Measurements from ENCODE around the gene PCYOX1L.

GRCh38 chr5:149379177-149379761, 21.4 kb downstream of the PCYOX1L start, which contains the start of gene IL17B:
- TF ChIP-seq JUN (IDR thresholded peaks at IDR 0.05) (no peak), EHMT2 (IDR thresholded peaks at IDR 0.05; ENCODE audit: low read depth) (no peak), POLR2A (IDR thresholded peaks at IDR 0.05; ENCODE audit: low read length) (no peak), BCL3 (IDR thresholded peaks at IDR 0.05) (no peak), CTCF (IDR thresholded peaks at IDR 0.05) (no peak), CBX2 (IDR thresholded peaks at IDR 0.05; ENCODE audit: borderline replicate concordance, low read depth) (no peak)
